PC-3 (cell line): ENCODE measurements around the gene NAA11. TPM values are rescaled to one million over a fixed set of nuclear protein-coding genes. Genes with fewer than 3 reads are reported as not detected.

Source experiments
- ATAC-seq: fragments of 200-7000 bp; cut with Tn5 transposase; 2 replicates; pipeline ENCODE4 v1.9.1; 2020; ENCODE audit warnings: mild to moderate bottlenecking, moderate library complexity
- BruUV-seq: library from RNA; stranded (reverse); fragments of 400-500 nt; replicated peaks from 2 replicates; lab custom pipeline; 2021; lab: Mats Ljungman, UMichigan
- CTCF ChIA-PET: fragments of 300-600 bp; sonication (Branson Sonifier 250); formaldehyde crosslinking; loops from one replicate; lab custom pipeline; 2022; ENCODE audit warnings: antibody characterized with exemption; lab: Charles Lee
- POLR2A ChIA-PET: fragments of 300-600 bp; sonication (Branson Sonifier 250); formaldehyde crosslinking; loops from one replicate; lab custom pipeline; 2022; ENCODE audit warnings: antibody characterized with exemption; ENCODE audit not compliant: unreplicated experiment; lab: Charles Lee
- DNase-seq: peaks from one replicate; pipeline ENCODE4 v3.0.0-alpha.2; 2015
- H2AFZ ChIP-seq: fragments of 300-600 bp; sonication (generic); 2 replicates; pipeline ENCODE4 v1.6.0; 2016; ENCODE audit warnings: antibody characterized with exemption, low read length
- H3F3A ChIP-seq: fragments of 300-600 bp; sonication (generic); one replicate; pipeline ENCODE4 v1.6.0; 2017; ENCODE audit warnings: antibody characterized with exemption, low read length, control low read depth, mild to moderate bottlenecking; ENCODE audit not compliant: unreplicated experiment
- H3K27ac ChIP-seq: fragments of 300-600 bp; sonication (generic); 2 replicates; pipeline ENCODE4 v1.5.1; 2016; ENCODE audit warnings: mild to moderate bottlenecking, low read length
- H3K27me3 ChIP-seq: fragments of 300-600 bp; sonication (generic); 2 replicates; pipeline ENCODE4 v1.6.1; 2016; ENCODE audit warnings: low read length, mixed read lengths
- H3K36me3 ChIP-seq: fragments of 300-600 bp; sonication (generic); 2 replicates; pipeline ENCODE4 v1.6.1; 2016; ENCODE audit warnings: low read depth, mixed run types, low read length, mixed read lengths
- H3K4me1 ChIP-seq: fragments of 300-600 bp; sonication (generic); 2 replicates; pipeline ENCODE4 v1.5.1; 2016; ENCODE audit warnings: low read length; ENCODE audit not compliant: insufficient read depth
- H3K4me2 ChIP-seq: fragments of 300-600 bp; sonication (generic); 2 replicates; pipeline ENCODE4 v1.6.0; 2016; ENCODE audit warnings: low read length
- H3K4me3 ChIP-seq: fragments of 300-600 bp; sonication (generic); 2 replicates; pipeline ENCODE4 v1.5.1; 2016; ENCODE audit warnings: mild to moderate bottlenecking, low read length, mixed read lengths
- H3K79me2 ChIP-seq: fragments of 300-600 bp; sonication (generic); 2 replicates; pipeline ENCODE4 v1.6.1; 2017; ENCODE audit warnings: low read length, mixed read lengths
- H3K9ac ChIP-seq: fragments of 300-600 bp; sonication (generic); 2 replicates; pipeline ENCODE4 v1.6.0; 2016; ENCODE audit warnings: mild to moderate bottlenecking, low read length
- H3K9me2 ChIP-seq: fragments of 300-600 bp; sonication (generic); replicated peaks from 2 replicates; pipeline ENCODE4 v1.6.1; 2016; ENCODE audit warnings: mixed run types, low read length, mixed read lengths
- H3K9me3 ChIP-seq: fragments of 300-600 bp; sonication (generic); 2 replicates; pipeline ENCODE4 v1.6.1; 2016; ENCODE audit warnings: low read length, mixed read lengths
- H4K20me1 ChIP-seq: fragments of 300-600 bp; sonication (generic); 2 replicates; pipeline ENCODE4 v1.6.1; 2016; ENCODE audit warnings: low read length, mixed read lengths
- CTCF ChIP-seq: fragments of 300-600 bp; sonication (generic); conservative IDR thresholded peaks from 2 replicates; pipeline ENCODE4 v1.5.1; 2017; ENCODE audit warnings: antibody characterized with exemption, low read depth, mild to moderate bottlenecking, low read length
- EZH2 ChIP-seq: fragments of 300-600 bp; sonication (generic); IDR thresholded peaks from one replicate; pipeline ENCODE4 v1.6.1; 2017; ENCODE audit warnings: antibody characterized with exemption, mild to moderate bottlenecking, low read length; ENCODE audit not compliant: unreplicated experiment
- EZH2phosphoT487 ChIP-seq: fragments of 300-600 bp; sonication (generic); IDR thresholded peaks from 2 replicates; pipeline ENCODE4 v1.6.1; 2018; ENCODE audit warnings: mild to moderate bottlenecking, antibody characterized with exemption, low read length, borderline replicate concordance
- intact Hi-C: fragments of 100-400 bp; cut with micrococcal nuclease; formaldehyde crosslinking; loops from 2 replicates; pipeline ENCODE4 v1.9.0; 2023
- total RNA-seq: library from RNA; depleted of rRNA; stranded (reverse); fragments of >200 nt; gene quantifications from 2 replicates; pipeline ENCODE4 v1.2.3, GENCODE V29; 2014

Gene NAA11
- total RNA-seq, 1 experiment from 2014 or later = not detected

- Histone ChIP-seq H3F3A (no peaks in the 10 kb centered on the region), H4K20me1 (no peaks in the 10 kb centered on the region), H3K79me2 (no peaks in the 10 kb centered on the region), H3K4me2 (no peak overlapping the region), H3K27ac (no peak overlapping the region), H3K9me2 (no peaks in the 10 kb centered on the region), H3K9me3 (no peaks in the 10 kb centered on the region), H3K36me3 (no peaks in the 10 kb centered on the region), H2AFZ (no peak overlapping the region), H3K4me1 (no peaks in the 10 kb centered on the region), H3K27me3 (no peaks in the 10 kb centered on the region), H3K4me3 (no peak overlapping the region), H3K9ac (no peak overlapping the region)
- TF ChIP-seq EZH2 (no peak), EZH2phosphoT487 (no peak), CTCF (no peak)
- POLR2A ChIA-PET = no interaction called here
- CTCF ChIA-PET = no interaction called here
- BruUV-seq = no TSS peak
- ATAC-seq (no peak), DNase-seq (no peak)
- intact Hi-C loops = loop anchor here (10.0 kb wide), 1 partner anchor 365 kb away; no protein-coding TSS in a partner anchor
These were observed 5.9 kb downstream of the NAA11 start for GRCh38 chr4:79319975-79320374.

GRCh38 chr4:79317711-79318110 is 8.2 kb downstream of the NAA11 start:
- H3F3A ChIP-seq = no peaks in the 10 kb centered on the region
- H3K27ac ChIP-seq = no peak overlapping the region
- no peaks in the 10 kb centered on the region for H3K4me1 ChIP-seq
- ATAC-seq = no peak
- H3K27me3 ChIP-seq = no peaks in the 10 kb centered on the region
- no peak overlapping the region for H3K9ac ChIP-seq
- ChIA-PET CTCF (no interaction called here), POLR2A (no interaction called here)
- H3K9me3 ChIP-seq = no peaks in the 10 kb centered on the region
- DNase-seq = no peak
- intact Hi-C loops = loop anchor here (10.0 kb wide), 1 partner anchor 363 kb away; no protein-coding TSS in a partner anchor
- no peaks in the 10 kb centered on the region for H3K9me2 ChIP-seq
- H3K79me2 ChIP-seq = no peaks in the 10 kb centered on the region
- no TSS peak for BruUV-seq
- H3K4me3 ChIP-seq = no peak overlapping the region
- H2AFZ ChIP-seq = no peak overlapping the region
- H3K36me3 ChIP-seq = no peaks in the 10 kb centered on the region
- TF ChIP-seq EZH2phosphoT487 = no peak
- TF ChIP-seq CTCF = no peak
- no peak for TF ChIP-seq EZH2
- no peaks in the 10 kb centered on the region for H4K20me1 ChIP-seq
- no peak overlapping the region for H3K4me2 ChIP-seq

DNA sequence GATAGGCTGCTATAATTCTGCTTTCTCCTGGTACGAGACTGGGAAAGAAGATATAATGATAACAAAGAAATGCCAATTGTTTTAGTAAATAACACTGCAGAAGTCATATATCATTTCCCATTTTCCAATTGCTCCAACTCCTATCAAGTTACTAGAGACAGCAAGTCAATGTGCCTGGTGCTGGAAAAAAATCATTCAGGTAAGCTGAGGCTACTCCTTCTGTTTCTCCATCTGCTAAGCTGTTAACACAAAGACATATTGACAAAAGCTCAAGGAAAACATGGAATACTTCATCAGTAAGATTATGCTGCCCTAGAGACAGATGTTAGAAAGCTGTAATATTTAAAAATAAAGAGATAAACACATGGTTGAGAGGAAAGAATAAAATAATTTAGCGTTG is 10.0 kb downstream of the NAA11 start:
- Histone ChIP-seq H3K36me3 (no peaks in the 10 kb centered on the region), H3K79me2 (no peaks in the 10 kb centered on the region), H3K27ac (no peak overlapping the region), H3K9me3 (no peaks in the 10 kb centered on the region), H2AFZ (no peak overlapping the region), H4K20me1 (no peaks in the 10 kb centered on the region), H3K9me2 (no peaks in the 10 kb centered on the region), H3K4me1 (no peaks in the 10 kb centered on the region), H3K27me3 (no peaks in the 10 kb centered on the region), H3K4me3 (no peak overlapping the region), H3K9ac (no peak overlapping the region), H3F3A (no peaks in the 10 kb centered on the region), H3K4me2 (no peak overlapping the region)
- CTCF ChIA-PET = no interaction called here
- intact Hi-C loops = loop anchor here (10.0 kb wide), 1 partner anchor 361 kb away; no protein-coding TSS in a partner anchor
- no peak for ATAC-seq
- POLR2A ChIA-PET = no interaction called here
- no peak for TF ChIP-seq EZH2phosphoT487
- no TSS peak for BruUV-seq
- no peak for DNase-seq
